ENCODE measurements around the gene TPRN.
A peak's percentile ranks its signal among the peaks of the same experiment; 100 is the strongest.

TPRN gene

GRCh38 chr9:137189297-137190295, 10.9 kb downstream of the TPRN start:
- DNase-seq (ENCODE audit: low read depth in 2 of 2): no peak

- DNase-seq (ENCODE audit: low read depth in 2 of 2): peak; percentile 82 to 91
These were observed 11.8 kb downstream of the TPRN start, which contains the start of the genes ANAPC2 and SSNA1 for GRCh38 chr9:137188490-137189296. Gene ANAPC2, minus strand, starts transcription at chr9:137188560. Its CDS starts 28 bp downstream, at chr9:137188532. Gene SSNA1, plus strand, starts transcription at chr9:137188676. Its CDS starts 51 bp downstream, at chr9:137188727.

- DNase-seq (ENCODE audit: low read depth in 2 of 2): no peak
These were observed 12.5 kb downstream of the TPRN start for GRCh38 chr9:137188086-137188489.

GRCh38 chr9:137187386-137187785, 13.2 kb downstream of the TPRN start:
- DNase-seq (ENCODE audit: low read depth in 2 of 2): no peak

- DNase-seq (ENCODE audit: low read depth in 2 of 2): no peak
These were observed 14.2 kb downstream of the TPRN start for GRCh38 chr9:137186385-137186784.

GRCh38 chr9:137185921-137186320, 14.6 kb downstream of the TPRN start:
- DNase-seq (ENCODE audit: low read depth in 2 of 2): no peak

- no peak for DNase-seq (ENCODE audit: low read depth in 2 of 2)
These were observed 15.5 kb downstream of the TPRN start for GRCh38 chr9:137184881-137185660.

GRCh38 chr9:137183980-137184595, 16.5 kb downstream of the TPRN start:
- DNase-seq (ENCODE audit: low read depth in 2 of 2): no peak

GRCh38 chr9:137182836-137183235, 17.7 kb downstream of the TPRN start:
- no peak for DNase-seq (ENCODE audit: low read depth in 2 of 2)

GRCh38 chr9:137181680-137182079, 18.9 kb downstream of the TPRN start:
- no peak for DNase-seq (ENCODE audit: low read depth in 2 of 2)

- no peak for DNase-seq (ENCODE audit: low read depth in 2 of 2)
These were observed 20.1 kb downstream of the TPRN start for GRCh38 chr9:137180491-137180890.

- no peak for DNase-seq (ENCODE audit: low read depth in 2 of 2)
These were observed 20.8 kb downstream of the TPRN start for GRCh38 chr9:137179761-137180160.

GRCh38 chr9:137178939-137179630, 21.5 kb downstream of the TPRN start:
- no peak for DNase-seq (ENCODE audit: low read depth in 2 of 2)

GRCh38 chr9:137178201-137178938, 22.2 kb downstream of the TPRN start:
- no peak for DNase-seq (ENCODE audit: low read depth in 2 of 2)

GRCh38 chr9:137176302-137177182, 24.0 kb downstream of the TPRN start:
- DNase-seq (ENCODE audit: low read depth in 2 of 2): no peak

- no peak for DNase-seq (ENCODE audit: low read depth in 2 of 2)
These were observed 25.1 kb downstream of the TPRN start for GRCh38 chr9:137175345-137175961.

- peak in 1 of 2 donors; percentile 16 for DNase-seq (ENCODE audit: low read depth in 2 of 2)
These were observed 25.7 kb downstream of the TPRN start for GRCh38 chr9:137174722-137175293.

Data from activated CD8-positive, alpha-beta memory T cell treated with anti-CD3 and anti-CD28 coated beads for 4 hours (primary cell).